ENCODE results near the gene ACSS1.

Gene ACSS1

DNA sequence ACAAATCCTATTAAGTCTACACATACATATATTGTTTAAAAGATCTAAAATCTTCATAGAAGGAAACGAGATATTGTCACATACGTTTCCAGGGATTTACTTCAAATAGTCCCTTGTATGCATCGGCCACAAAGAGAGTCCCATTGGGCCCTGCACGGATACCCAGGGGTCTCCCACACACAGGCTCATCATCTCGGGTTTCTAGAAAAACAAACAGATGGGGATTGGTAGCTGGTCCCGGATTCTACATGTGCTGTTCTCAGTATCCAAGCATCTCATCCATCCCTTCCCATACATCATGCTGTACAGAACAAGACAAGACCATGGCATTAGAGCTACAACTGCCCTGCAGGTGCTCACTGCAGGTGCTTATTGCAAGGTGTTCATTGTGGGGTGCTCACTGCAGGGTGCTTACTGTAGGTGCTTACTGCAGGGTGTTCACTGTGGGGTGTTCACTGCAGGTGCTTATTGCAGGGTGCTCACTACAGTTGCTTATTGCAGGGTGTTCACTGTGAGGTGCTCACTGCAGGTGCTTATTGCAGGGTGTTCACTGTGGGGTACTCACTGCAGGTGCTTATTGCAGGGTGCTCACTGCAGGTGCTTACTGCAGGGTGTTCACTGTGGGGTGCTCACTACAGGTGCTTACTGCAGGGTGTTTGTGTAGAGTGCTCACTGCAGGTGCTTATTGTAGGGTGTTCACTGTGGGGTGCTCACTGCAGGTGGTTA is 86.4 kb downstream of the ACSS1 start:
- DNase-seq (ENCODE audit: low read depth in 2 of 2), result no peak

- DNase-seq (ENCODE audit: low read depth in 2 of 2), result no peak
Observed at GRCh38 chr20:24970754-24971153, 87.2 kb downstream of the ACSS1 start.

GRCh38 chr20:24970030-24970553 is 87.8 kb downstream of the ACSS1 start:
- no peak for DNase-seq (ENCODE audit: low read depth in 2 of 2)

DNA sequence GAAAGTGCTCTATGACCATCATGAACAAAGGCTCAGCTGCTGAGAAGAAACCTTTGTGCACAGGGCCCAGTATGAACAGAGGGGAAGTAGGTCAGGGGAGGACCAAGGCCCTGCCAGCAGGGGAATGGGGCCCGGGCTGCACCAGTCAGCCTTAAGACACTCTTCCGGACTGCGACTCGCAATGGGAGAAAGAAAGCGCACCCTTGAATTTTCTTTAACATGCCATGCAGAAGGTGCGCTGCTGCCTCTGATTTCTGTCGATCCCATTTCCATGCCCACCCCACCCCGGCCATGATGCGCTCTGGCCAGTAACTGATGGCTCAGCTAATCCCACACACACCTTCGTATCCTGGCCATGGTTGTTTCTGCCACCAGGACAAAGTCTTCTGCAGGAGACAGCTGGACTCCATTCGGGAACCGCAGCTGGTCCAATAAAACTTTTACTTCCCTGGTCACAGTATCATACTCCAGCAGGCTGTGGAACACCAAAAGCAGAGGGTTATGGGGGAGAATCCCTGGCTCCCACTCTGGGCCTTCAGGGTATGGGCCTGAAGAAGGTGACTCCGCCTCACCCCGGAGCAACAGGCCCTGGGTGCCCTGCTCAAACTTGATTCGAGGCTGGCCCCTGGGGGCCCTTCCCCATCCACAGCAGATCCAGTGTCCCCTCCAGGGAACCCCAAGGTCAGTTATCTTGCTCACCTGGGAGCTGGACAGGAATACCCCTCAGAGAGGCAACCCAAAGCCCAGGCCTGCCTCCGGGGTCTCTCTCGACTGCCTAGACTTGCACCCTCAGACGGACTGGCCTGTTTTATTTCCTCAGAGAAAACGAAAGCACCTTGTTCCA is 88.5 kb downstream of the ACSS1 start:
- no peak for DNase-seq (ENCODE audit: low read depth in 2 of 2)

DNA sequence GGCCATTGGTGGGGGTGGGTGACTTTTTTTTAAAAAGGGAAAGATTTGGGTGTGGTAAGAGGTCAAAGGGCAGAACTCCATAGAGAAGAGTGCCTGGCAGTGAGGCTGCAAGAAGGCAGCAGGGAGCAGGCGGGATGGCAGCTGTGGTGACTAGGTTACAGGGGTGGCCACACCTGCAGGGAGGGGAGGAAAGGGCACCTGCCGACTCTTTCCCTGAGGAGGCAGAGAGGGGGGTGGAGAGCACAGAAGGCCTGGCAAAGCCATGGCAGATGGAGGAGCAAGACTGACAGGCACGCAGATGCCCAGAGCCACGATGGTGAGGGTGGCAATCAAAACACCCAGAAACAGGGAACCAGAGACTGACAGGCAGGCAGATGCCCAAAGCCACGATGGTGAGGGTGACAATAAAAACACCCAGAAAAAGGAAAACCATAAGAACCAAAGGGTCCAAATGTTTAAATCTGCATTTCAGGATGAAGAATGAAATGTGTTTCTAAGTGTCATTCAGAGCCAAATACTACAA is 89.6 kb downstream of the ACSS1 start:
- DNase-seq (ENCODE audit: low read depth in 2 of 2), result no peak

DNA sequence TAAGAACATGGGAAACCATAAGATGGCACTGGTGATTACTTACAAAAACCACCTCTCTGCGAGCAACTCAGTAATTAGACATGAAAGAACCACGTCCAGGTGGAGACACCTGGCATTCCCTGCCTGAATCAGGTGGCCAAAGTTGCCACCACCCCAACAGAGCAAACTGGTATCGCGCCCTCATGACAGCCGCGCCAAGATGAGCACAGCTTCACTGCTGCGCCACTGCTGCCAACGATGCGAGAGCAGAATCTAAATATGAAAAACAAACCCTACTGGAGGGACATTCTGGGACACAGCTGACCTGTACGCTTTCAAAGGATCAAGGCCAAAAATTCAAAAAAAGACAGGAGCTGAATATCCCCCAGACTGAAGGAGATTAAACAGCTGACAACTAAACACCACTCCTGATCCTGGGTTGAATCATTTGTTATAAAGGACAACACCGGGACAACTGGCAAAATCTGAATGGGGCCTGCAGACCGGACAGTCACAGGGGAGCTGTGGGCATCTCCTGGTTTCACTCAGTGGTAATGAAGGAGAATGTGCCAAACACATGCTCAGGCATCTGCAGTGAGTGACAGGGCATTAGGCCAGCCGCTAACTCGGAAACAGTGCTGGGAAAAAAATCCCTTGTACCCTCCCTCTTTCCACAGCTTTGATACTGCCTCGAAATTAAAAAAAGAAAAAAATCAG is 91.5 kb downstream of the ACSS1 start:
- no peak for DNase-seq (ENCODE audit: low read depth in 2 of 2)

DNA sequence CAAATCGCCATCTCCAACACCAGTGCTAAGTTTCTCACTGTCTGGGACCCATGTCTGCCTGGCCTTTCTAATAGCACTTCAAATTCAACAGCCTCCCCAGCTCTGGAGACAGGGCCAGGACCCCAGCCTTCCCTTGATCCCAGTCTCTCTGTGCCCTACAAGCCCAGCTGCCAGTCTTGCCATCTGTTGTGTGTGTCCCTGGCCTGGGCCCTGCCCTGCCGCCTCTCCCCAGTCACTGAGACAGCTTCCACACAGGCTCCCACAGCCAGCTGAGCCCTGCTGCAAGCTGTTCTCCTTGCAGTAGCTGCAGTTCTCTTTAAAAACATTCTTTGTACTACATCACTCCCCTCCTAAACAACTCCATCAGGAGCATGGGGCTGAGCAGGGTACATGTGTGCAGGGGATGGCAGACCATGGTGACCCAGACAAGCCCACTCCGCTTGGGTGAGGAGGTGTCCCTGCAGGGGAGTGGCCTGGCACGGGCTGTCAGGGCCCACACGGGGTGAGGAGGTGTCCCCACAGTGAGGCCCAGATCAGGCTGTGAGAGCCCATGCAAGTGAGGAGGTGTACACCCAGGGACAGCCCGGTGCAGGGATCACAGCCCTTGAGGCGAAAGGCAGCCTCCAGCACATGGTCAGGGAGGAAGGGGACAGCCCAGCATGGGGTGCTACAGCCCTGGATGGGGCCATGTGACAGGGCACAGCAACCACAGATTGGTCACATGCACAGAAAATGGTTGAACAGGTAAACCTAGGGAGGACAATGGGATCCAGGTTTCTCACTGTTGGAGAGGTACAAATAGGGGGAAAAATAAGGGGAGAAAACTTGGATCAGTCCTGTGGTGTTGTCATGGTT is 92.6 kb downstream of the ACSS1 start:
- DNase-seq (ENCODE audit: low read depth in 2 of 2), result no peak

- DNase-seq (ENCODE audit: low read depth in 2 of 2), result no peak
Observed at GRCh38 chr20:24964506-24964840, 93.5 kb downstream of the ACSS1 start.

DNA sequence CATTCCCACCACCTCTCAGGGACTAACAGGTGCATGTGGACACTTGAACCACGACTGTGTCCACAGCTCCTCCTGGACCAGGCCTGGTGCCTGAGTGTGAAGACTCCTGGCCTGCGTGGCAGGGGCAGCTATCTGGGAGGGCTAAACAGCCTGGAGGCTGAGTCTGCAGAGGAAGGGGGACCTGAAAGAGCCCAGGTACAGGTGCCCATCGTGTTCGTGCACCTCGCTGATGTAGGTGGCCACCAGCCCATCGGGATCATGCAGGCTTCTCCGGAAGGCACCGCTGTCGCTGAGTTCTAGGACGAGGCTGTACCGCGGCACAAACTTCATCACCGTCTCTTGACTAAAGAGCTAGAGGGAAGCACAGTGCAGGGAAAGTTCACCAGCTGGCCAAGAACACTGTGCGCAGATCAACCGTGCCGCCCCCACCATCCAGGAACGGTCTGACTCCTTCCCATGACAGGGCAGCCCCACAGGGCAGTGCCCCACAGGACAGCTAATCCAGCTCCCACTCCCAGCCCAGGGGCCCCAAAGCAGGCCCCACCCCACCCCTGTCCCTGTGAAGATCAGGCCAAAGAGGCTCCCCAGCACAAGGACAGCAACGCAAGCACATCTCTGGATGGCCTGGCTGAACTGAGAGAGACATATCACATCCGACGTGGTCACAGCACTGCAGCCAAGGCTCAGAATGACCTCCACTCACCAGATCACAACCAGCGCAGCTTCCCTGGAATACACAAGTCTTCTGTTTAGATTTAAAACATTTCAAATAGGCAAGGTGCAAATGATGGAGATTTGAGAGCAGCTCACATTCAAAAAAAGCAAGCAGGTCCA is 94.0 kb downstream of the ACSS1 start:
- no peak for DNase-seq (ENCODE audit: low read depth in 2 of 2)

GRCh38 chr20:24962510-24962909 is 95.4 kb downstream of the ACSS1 start:
- DNase-seq (ENCODE audit: low read depth in 2 of 2), result no peak

DNA sequence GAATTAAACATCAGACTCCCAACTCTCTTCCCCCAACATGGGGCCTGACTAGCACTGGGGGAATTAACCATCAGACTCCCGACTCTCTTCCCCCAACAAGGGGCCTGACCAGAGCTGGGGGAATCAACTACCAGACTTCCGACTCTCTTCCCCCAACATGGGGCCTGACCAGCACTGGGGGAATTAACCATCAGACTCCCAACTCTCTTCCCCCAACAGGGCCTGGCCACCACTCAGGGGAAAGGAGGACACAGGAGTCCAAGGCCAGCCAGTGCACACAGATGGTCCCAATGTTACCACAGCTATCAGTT is 95.8 kb downstream of the ACSS1 start:
- DNase-seq (ENCODE audit: low read depth in 2 of 2), result no peak

DNA sequence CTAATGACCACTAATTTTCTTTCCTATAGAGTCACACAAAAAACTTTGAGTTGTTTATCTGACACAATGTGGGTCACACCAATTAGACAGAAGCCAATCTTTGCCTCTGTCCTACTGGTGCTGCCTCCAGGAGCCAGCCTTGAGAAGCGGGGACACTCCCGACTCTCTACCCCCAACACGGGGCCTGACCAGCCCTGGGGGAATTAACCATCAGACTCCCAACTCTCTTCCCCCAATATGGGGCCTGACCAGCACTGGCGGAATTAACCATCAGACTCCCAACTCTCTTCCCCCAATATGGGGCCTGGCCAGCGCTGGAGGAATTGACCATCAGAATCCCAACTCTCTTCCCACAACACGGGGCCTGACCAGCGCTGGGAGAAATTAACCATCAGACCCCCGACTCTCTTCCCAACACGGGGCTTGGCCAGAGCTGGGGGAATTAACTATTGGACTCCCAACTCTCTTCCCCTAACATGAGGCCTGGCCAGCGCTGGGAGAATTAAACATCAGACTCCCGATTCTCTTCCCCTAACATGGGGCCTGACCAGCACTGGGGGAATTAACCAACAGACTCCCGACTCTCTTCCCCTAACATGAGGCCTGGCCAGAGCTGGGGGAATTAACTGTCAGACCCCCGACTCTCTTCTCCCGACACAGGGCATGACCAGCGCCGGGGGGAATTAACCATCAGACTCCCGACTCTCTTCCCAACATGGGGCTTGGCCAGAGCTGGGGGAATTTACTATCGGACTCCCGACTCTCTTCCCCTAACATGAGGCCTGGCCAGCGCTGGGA is 96.4 kb downstream of the ACSS1 start:
- DNase-seq (ENCODE audit: low read depth in 2 of 2), result no peak

DNA sequence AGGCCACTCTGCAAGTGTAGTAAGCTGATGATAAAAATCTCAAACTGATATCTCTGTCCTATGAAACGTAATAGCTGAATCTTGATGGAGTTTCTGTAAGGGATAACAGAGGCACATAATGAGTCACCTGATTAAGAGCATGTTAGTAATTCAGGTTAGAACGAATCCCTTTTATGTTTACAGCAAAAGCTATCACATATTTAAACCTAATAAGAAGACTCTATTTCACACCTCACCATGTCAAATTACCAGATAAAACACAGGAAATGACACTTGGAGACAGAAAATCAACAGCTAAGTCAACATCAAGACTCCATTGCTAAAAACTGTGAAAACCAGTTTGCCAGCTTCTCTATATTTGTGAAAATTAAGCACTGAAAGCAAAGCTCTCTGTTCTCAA is 97.1 kb downstream of the ACSS1 start:
- DNase-seq (ENCODE audit: low read depth in 2 of 2), result no peak

- DNase-seq (ENCODE audit: low read depth in 2 of 2), result no peak
Observed at GRCh38 chr20:24960302-24960801, 97.6 kb downstream of the ACSS1 start.

DNA sequence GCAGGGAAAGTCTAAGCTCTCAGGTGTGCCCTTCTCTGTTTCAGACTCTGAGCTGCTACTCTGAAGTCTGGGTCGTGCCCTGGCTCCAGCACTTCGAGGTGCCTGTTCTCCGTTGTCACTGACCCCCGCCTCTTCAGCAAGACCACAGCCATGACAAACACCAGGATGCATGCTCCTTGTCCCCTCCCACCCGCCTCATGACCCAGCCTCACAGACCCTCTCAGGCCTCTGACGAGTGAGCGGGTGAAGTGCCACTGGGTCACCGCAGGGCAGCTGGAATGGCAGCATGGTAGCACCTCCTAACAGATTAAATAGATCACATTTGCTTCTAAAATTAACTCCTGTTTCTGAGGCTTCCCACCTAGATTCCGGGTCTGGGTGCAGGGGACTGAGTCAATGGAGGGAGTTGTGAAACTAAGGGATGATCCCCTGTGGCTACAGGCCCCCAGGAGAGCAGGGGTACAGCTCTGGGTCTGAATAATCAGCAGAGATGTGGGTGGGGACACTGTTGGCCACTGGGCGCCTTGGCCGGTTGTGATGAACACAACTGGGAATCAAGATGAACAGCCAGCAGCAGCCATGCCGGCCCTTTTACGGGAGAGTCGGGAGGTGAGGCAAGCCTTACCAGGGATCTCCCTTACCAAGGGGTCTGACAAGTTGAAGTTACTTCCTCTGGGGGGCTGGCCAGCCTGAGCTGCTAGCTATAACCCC is 98.2 kb downstream of the ACSS1 start:
- DNase-seq (ENCODE audit: low read depth in 2 of 2), result no peak

DNA sequence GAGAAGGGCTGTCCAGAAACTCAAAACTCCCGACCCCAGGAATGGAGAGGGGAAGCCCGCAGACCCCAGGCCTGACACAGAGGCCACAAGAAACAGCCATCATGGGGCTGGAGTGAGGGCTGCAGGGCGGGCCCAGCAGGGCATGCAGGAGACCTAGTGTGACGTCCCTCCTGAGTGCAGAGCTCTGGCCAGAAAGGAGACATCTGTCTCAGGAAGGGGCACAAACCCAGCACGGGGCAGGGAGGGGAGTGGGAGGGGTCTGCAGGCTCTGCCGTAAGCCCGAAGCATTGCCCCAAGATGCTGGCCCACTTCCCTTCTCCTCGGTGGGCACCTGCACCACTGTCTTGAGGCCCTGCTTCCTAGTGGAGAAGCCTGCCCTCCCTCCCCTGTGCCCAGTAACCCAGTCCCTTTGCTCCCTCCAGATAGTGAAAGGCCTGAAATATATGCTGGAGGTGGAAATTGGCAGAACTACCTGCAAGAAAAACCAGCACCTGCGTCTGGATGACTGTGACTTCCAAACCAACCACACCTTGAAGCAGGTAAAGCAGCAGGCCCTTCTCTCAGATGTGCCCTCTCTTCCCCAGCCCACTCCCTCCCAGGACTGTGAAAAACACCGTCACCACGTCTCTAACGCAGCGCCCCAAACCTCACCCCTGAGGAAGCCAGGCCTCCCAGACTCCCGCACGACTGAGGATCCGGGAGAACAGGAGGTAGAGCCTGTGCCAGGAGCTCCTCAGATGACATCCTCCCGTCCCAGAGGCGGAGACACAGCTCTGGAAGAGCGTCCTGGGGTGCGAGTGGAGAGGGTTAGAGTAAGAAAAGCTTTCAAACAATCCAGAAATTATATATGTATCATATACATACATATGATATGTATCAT is 99.2 kb downstream of the ACSS1 start:
- no peak for DNase-seq (ENCODE audit: low read depth in 2 of 2)

GRCh38 chr20:24957326-24958016 is 100.5 kb downstream of the ACSS1 start:
- DNase-seq (ENCODE audit: low read depth in 2 of 2), result no peak
